Neural progenitor cell (in vitro differentiated cells): ENCODE results near the gene PAXIP1. TPM values are rescaled to one million over a fixed set of nuclear protein-coding genes. Genes with fewer than 3 reads are reported as not detected.

Experiments used
- DNase-seq: peaks from one replicate; pipeline ENCODE4 v3.0.0-alpha.2; 2016; ENCODE audit warnings: low spot score
- H2AFZ ChIP-seq: fragments of 200-600 bp; sonication (generic); replicated peaks from 2 replicates; pipeline ENCODE4 v1.6.1; 2016; ENCODE audit warnings: antibody characterized with exemption
- H3F3A ChIP-seq: fragments of 200-600 bp; sonication (generic); 2 replicates; pipeline ENCODE4 v1.6.1; 2016; ENCODE audit warnings: antibody characterized with exemption, low read depth
- H3K27ac ChIP-seq: fragments of 200-600 bp; sonication (generic); 2 replicates; pipeline ENCODE4 v1.5.1; 2016; ENCODE audit warnings: mild to moderate bottlenecking
- H3K27me3 ChIP-seq: fragments of 200-600 bp; sonication (generic); 2 replicates; pipeline ENCODE4 v1.6.1; 2016; ENCODE audit warnings: mild to moderate bottlenecking, moderate library complexity
- H3K36me3 ChIP-seq: fragments of 200-600 bp; sonication (generic); 2 replicates; pipeline ENCODE4 v1.5.1; 2016
- H3K4me1 ChIP-seq: fragments of 200-600 bp; sonication (generic); 2 replicates; pipeline ENCODE4 v1.6.1; 2016; ENCODE audit warnings: mixed run types
- H3K4me2 ChIP-seq: fragments of 200-600 bp; sonication (generic); 2 replicates; pipeline ENCODE4 v1.6.1; 2016
- H3K4me3 ChIP-seq: fragments of 200-600 bp; sonication (generic); 2 replicates; pipeline ENCODE4 v1.5.1; 2016
- H3K79me2 ChIP-seq: fragments of 200-600 bp; sonication (generic); 2 replicates; pipeline ENCODE4 v1.6.1; 2016; ENCODE audit warnings: low read depth
- H3K9ac ChIP-seq: fragments of 200-600 bp; sonication (generic); 2 replicates; pipeline ENCODE4 v1.6.1; 2016
- H3K9me3 ChIP-seq: fragments of 200-600 bp; sonication (generic); 2 replicates; pipeline ENCODE4 v1.5.1; 2016; ENCODE audit warnings: low read depth
- H4K20me1 ChIP-seq: fragments of 200-600 bp; sonication (generic); 2 replicates; pipeline ENCODE4 v1.6.1; 2016; ENCODE audit warnings: low read depth
- H3K27ac Mint-ChIP-seq: 3 replicates; pipeline ENCODE4 v1.8.0; 2021; ENCODE audit warnings: mixed read lengths
- H3K27me3 Mint-ChIP-seq: 2 replicates; pipeline ENCODE4 v1.8.0; 2022; ENCODE audit warnings: low read depth, mild to moderate bottlenecking, inconsistent platforms, moderate library complexity, mixed read lengths; ENCODE audit not compliant: insufficient read depth
- H3K36me3 Mint-ChIP-seq: 3 replicates; pipeline ENCODE4 v1.8.0; 2021; ENCODE audit warnings: mixed read lengths
- H3K4me1 Mint-ChIP-seq: 3 replicates; pipeline ENCODE4 v1.8.0; 2021; ENCODE audit warnings: mixed read lengths
- H3K4me3 Mint-ChIP-seq: 3 replicates; pipeline ENCODE4 v1.8.0; 2021; ENCODE audit warnings: mild to moderate bottlenecking, moderate library complexity, mixed read lengths
- H3K9me3 Mint-ChIP-seq: 3 replicates; pipeline ENCODE4 v1.8.0; 2020; ENCODE audit warnings: mixed read lengths
- EZH2 ChIP-seq: fragments of 200-600 bp; sonication (generic); IDR thresholded peaks from 2 replicates; pipeline ENCODE4 v1.6.1; 2017; ENCODE audit warnings: antibody characterized with exemption, mild to moderate bottlenecking, moderate library complexity
- EZH2phosphoT487 ChIP-seq: fragments of 200-600 bp; sonication (generic); IDR thresholded peaks from 2 replicates; pipeline ENCODE4 v1.6.1; 2017; ENCODE audit warnings: antibody characterized with exemption
- total RNA-seq: library from RNA; depleted of rRNA; stranded (reverse); fragments of >200 nt; gene quantifications from 2 replicates; pipeline ENCODE4 v1.2.3, GENCODE V29; 2015; ENCODE audit warnings: low replicate concordance
- TF ChIP-seq, protein P1 (sequence below): fragments of 200-600 bp; sonication (generic); IDR thresholded peaks from 2 replicates; pipeline ENCODE4 v1.5.1; 2017; ENCODE audit warnings: antibody characterized with exemption, mild to moderate bottlenecking

The PAXIP1 gene
- total RNA-seq, 1 donor from 2014 or later, result 26.1 TPM

DNA sequence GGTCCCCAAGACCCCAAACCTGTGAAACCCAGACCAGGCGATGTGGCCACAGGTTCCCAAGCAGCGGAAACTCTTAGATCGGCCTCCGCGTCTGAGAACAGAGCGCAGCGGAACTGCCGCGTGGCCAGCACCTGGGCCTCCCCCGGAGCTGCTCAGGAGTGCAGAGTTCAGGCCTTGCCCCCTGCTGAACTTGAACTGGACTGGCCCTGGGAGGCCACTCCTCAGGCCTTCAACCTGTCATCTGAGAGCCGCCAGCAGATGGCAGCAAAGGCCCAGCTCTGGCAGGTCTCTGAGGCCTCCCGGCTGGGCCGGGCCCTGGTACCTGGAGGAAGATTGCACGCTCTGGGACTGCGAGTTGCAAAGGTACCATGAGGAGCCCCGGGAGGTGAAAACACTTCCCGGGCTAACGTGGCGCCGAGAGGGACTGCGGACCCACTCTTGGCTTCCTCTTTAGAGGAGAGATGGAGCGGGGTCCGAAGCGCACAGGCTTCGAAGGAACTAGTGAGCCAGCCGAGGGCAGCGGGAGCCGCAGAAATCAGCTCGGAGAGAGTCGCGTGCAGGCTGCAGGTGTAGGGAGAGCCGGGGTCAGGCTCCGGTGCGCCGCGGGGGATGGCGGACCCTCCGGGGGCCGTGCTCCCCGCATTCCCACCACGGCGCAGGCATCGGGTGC lies 89.2 kb downstream of the PAXIP1 start:
- H3K27ac Mint-ChIP-seq, result peak overlapping the region; percentile 72
- Histone ChIP-seq H3K9ac (no peak overlapping the region), H3K9me3 (no peaks in the 10 kb centered on the region), H2AFZ (peak overlapping the region; percentile 92), H3K79me2 (no peaks in the 10 kb centered on the region), H3F3A (no peaks in the 10 kb centered on the region), H3K27ac (no peak overlapping the region), H3K4me3 (peak overlapping the region; percentile 23), H3K4me2 (peak overlapping the region; percentile 66), H3K36me3 (no peaks in the 10 kb centered on the region), H3K4me1 (no peaks in the 10 kb centered on the region), H4K20me1 (no peaks in the 10 kb centered on the region), H3K27me3 (peaks cover 13% of the 10 kb centered on the region)
- H3K9me3 Mint-ChIP-seq, result peaks cover 15% of the 10 kb centered on the region
- DNase-seq, result peak; percentile 85
- H3K4me1 Mint-ChIP-seq, result peaks cover 4% of the 10 kb centered on the region
- H3K36me3 Mint-ChIP-seq, result no peaks in the 10 kb centered on the region
- TF ChIP-seq, protein P1, sequence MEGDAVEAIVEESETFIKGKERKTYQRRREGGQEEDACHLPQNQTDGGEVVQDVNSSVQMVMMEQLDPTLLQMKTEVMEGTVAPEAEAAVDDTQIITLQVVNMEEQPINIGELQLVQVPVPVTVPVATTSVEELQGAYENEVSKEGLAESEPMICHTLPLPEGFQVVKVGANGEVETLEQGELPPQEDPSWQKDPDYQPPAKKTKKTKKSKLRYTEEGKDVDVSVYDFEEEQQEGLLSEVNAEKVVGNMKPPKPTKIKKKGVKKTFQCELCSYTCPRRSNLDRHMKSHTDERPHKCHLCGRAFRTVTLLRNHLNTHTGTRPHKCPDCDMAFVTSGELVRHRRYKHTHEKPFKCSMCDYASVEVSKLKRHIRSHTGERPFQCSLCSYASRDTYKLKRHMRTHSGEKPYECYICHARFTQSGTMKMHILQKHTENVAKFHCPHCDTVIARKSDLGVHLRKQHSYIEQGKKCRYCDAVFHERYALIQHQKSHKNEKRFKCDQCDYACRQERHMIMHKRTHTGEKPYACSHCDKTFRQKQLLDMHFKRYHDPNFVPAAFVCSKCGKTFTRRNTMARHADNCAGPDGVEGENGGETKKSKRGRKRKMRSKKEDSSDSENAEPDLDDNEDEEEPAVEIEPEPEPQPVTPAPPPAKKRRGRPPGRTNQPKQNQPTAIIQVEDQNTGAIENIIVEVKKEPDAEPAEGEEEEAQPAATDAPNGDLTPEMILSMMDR, result peak; percentile 93
- TF ChIP-seq EZH2phosphoT487 (no peak), EZH2 (no peak)
- H3K27me3 Mint-ChIP-seq, result peaks cover 4% of the 10 kb centered on the region
- peak overlapping the region; percentile 62 for H3K4me3 Mint-ChIP-seq

DNA sequence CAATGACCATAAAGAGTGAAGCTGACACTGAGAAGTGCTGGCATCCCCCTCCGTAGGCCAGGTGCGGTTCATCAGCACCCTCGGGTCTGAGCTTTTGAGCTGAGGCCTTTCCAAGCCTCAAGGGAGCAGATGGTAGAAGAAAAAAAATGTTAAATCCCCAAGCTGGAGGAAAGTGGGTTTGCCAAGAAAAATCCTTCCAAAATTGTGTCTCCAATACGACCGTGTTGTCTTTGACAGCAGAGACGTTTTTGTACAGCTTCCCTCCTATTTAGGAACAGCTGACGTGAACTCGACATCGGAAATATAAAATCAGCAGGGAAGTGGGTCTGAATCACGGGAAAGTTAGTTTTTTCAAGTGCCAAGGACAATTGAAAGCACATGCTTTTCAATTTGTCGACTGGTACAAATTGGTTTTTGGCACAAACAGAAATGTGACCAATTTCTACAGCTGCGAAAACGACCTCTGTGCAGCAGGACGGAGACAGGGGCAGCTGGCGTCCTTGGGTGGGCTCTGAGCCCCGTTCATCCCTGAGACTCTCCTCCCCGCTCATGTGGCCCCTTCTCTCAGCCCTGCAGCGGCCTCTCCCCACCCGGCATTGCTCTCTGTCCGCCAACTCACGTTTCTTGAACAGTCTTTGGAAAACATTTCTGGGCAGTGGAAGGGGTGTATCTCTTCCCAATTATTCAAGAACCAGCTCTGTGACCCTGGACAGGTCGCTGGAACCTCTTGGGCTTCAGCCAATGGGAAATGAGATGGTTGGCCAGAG lies 89.9 kb downstream of the PAXIP1 start:
- no peak overlapping the region for H3K27ac ChIP-seq
- no peak overlapping the region for H3K9ac ChIP-seq
- no peaks in the 10 kb centered on the region for H3F3A ChIP-seq
- no peaks in the 10 kb centered on the region for H4K20me1 ChIP-seq
- Mint-ChIP-seq H3K27me3 (peaks cover 3% of the 10 kb centered on the region), H3K36me3 (no peaks in the 10 kb centered on the region), H3K9me3 (peaks cover 17% of the 10 kb centered on the region), H3K27ac (no peak overlapping the region), H3K4me1 (peaks cover 4% of the 10 kb centered on the region), H3K4me3 (no peak overlapping the region)
- H3K4me3 ChIP-seq, result no peak overlapping the region
- peaks cover 13% of the 10 kb centered on the region for H3K27me3 ChIP-seq
- no peaks in the 10 kb centered on the region for H3K9me3 ChIP-seq
- DNase-seq, result no peak
- H3K4me2 ChIP-seq, result no peak overlapping the region
- H2AFZ ChIP-seq, result no peak overlapping the region
- no peaks in the 10 kb centered on the region for H3K4me1 ChIP-seq
- TF ChIP-seq EZH2phosphoT487, result no peak
- no peak for TF ChIP-seq EZH2
- TF ChIP-seq, protein P1, result no peak
- H3K36me3 ChIP-seq, result no peaks in the 10 kb centered on the region
- no peaks in the 10 kb centered on the region for H3K79me2 ChIP-seq

DNA sequence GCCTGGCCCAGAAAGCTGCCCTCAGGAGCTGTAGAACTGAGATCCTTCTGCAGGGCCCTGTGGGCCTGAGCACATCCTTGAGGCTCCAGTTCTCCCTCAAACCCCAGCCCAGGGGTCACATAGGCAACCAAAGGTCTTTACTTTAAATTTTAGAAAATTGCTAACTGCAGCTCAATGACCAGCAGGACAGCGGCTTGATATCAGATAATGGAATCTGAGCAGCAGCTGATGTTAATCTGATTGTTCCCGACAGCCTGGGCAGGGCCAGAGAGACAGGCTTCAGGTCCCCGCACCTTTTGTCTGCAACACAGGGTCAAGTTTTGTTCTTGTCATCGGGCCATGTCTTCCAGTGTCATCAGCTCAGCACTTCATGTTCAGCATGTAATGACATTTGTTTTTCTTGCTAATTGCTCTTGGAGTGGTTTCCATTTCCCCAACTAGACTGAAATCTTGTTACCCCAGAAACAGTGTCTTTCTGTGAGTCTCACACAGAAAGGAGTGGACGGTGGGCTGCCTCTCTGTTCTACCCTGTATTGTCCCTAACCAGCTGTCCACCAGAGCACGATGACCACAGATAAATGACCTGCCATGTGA lies 91.0 kb downstream of the PAXIP1 start:
- Histone ChIP-seq H3K27me3 (peaks cover 13% of the 10 kb centered on the region), H3F3A (no peaks in the 10 kb centered on the region), H3K4me2 (no peak overlapping the region), H3K4me3 (no peak overlapping the region), H3K79me2 (no peaks in the 10 kb centered on the region), H3K9ac (no peak overlapping the region), H3K9me3 (no peaks in the 10 kb centered on the region), H3K36me3 (no peaks in the 10 kb centered on the region), H3K4me1 (no peaks in the 10 kb centered on the region), H3K27ac (no peak overlapping the region), H2AFZ (no peak overlapping the region), H4K20me1 (no peaks in the 10 kb centered on the region)
- Mint-ChIP-seq H3K36me3 (no peaks in the 10 kb centered on the region), H3K9me3 (peaks cover 19% of the 10 kb centered on the region), H3K4me3 (no peak overlapping the region), H3K4me1 (peaks cover 4% of the 10 kb centered on the region), H3K27me3 (peaks cover 4% of the 10 kb centered on the region), H3K27ac (peak overlapping the region; percentile 61)
- TF ChIP-seq EZH2phosphoT487, result no peak
- TF ChIP-seq, protein P1, result no peak
- no peak for TF ChIP-seq EZH2
- no peak for DNase-seq
